T-cell (primary cell): ENCODE results near the gene ARHGAP6. TPM values are rescaled to one million over a fixed set of nuclear protein-coding genes. Genes with fewer than 3 reads are reported as not detected.

Experiments
- ATAC-seq, 4 experiments: fragments of 200-7000 bp in 3 of 4; fragments of 150-1000 bp in 1 of 4; cut with Tn5 transposase; replicated peaks in 1 of 4; 1 replicate in 3 of 4; 2 replicates in 1 of 4; pipeline ENCODE4 v1.10.0; 2021; ENCODE audit warnings: moderate library complexity in 3 of 4, mild to moderate bottlenecking in 2 of 4, moderate number of reproducible peaks in 1 of 4
- CTCF ChIA-PET, 2 donors: fragments of 300-600 bp; sonication (Branson Sonifier 250); formaldehyde crosslinking; loops; one replicate each; lab custom pipeline; 2022; ENCODE audit warnings: antibody characterized with exemption in 2 of 2; lab: Charles Lee
- POLR2A ChIA-PET, 2 donors: fragments of 300-600 bp; sonication (Branson Sonifier 250); formaldehyde crosslinking; loops; one replicate each; lab custom pipeline; 2022; ENCODE audit warnings: antibody characterized with exemption in 2 of 2; lab: Charles Lee
- DNase-seq, 35 experiments: peaks; one replicate each; pipeline versions ENCODE4 v3.0.0 to v3.0.0-alpha.2; 2013 to 2023
- H3K27ac ChIP-seq: one replicate; pipeline ENCODE4 v1.5.1; 2013; ENCODE audit warnings: low read length
- H3K27me3 ChIP-seq, 2 experiments: replicated peaks in 1 of 2; 1 replicate in 1 of 2; 2 replicates in 1 of 2; pipeline versions ENCODE4 v1.6.1 to v1.7.0; 2013; ENCODE audit warnings: low read length in 1 of 2, mixed read lengths in 1 of 2; ENCODE audit not compliant: control insufficient read depth in 2 of 2, insufficient read depth in 2 of 2; ENCODE audit errors: extremely low read depth in 1 of 2
- H3K36me3 ChIP-seq, 2 donors: 1 replicate in 1 of 2; 2 replicates in 1 of 2; pipeline versions ENCODE4 v1.6.1 to v1.7.0; 2013; ENCODE audit warnings: low read length in 1 of 2; ENCODE audit not compliant: control insufficient read depth in 2 of 2, insufficient read depth in 1 of 2; ENCODE audit errors: extremely low read depth in 1 of 2
- H3K4me1 ChIP-seq, 2 experiments: 1 replicate in 1 of 2; 2 replicates in 1 of 2; pipeline versions ENCODE4 v1.6.1 to v1.7.0; 2013; ENCODE audit warnings: low read length in 2 of 2, mixed read lengths in 1 of 2; ENCODE audit not compliant: insufficient read depth in 2 of 2, control insufficient read depth in 1 of 2; ENCODE audit errors: extremely low read depth in 1 of 2
- H3K4me3 ChIP-seq, 2 donors: 1 replicate in 1 of 2; 2 replicates in 1 of 2; pipeline versions ENCODE4 v1.5.1 to v1.7.0; 2013; ENCODE audit warnings: mild to moderate bottlenecking in 2 of 2, low read length in 1 of 2, moderate library complexity in 1 of 2; ENCODE audit not compliant: control insufficient read depth in 1 of 2; ENCODE audit errors: extremely low read depth in 1 of 2
- H3K9me3 ChIP-seq: 2 replicates; pipeline ENCODE4 v1.7.0; 2013
- H3K27ac Mint-ChIP-seq, 2 donors: one replicate each; pipeline ENCODE4 v1.8.0; 2020 to 2021; ENCODE audit warnings: mild to moderate bottlenecking in 2 of 2, mixed read lengths in 2 of 2
- H3K27me3 Mint-ChIP-seq, 2 donors: one replicate each; pipeline ENCODE4 v1.8.0; 2021 to 2022; ENCODE audit warnings: mixed read lengths in 2 of 2
- H3K36me3 Mint-ChIP-seq: one replicate; pipeline ENCODE4 v1.8.0; 2021; ENCODE audit warnings: mixed read lengths
- H3K4me1 Mint-ChIP-seq, 3 donors: one replicate each; pipeline ENCODE4 v1.8.0; 2020 to 2022; ENCODE audit warnings: mixed read lengths in 3 of 3, mild to moderate bottlenecking in 1 of 3
- H3K4me3 Mint-ChIP-seq, 3 donors: one replicate each; pipeline ENCODE4 v1.8.0; 2020 to 2022; ENCODE audit warnings: mild to moderate bottlenecking in 3 of 3, mixed read lengths in 3 of 3, moderate library complexity in 3 of 3
- H3K9me3 Mint-ChIP-seq, 3 donors: one replicate each; pipeline ENCODE4 v1.8.0; 2020 to 2022; ENCODE audit warnings: mixed read lengths in 3 of 3
- WGBS: methylation state at CpG from one replicate; pipeline ENCODE4 v1.1.5; 2013; ENCODE audit warnings: missing lambda C conversion rate; ENCODE audit not compliant: insufficient coverage; 5-methylcytosine and 5-hydroxymethylcytosine counted together
- total RNA-seq, 35 experiments: library from RNA in 6 of 35; stranded (reverse) in 6 of 35; fragments of 120-200 nt in 1 of 35; gene quantifications; one replicate each; pipeline versions ENCODE4 v1.2.1 to v1.2.4 and lab custom pipeline; 2013 to 2026

ARHGAP6 gene
- total RNA-seq, 5 donors from 2014 or later (not counting 1 experiment from before 2014, with no cell fraction given) = 0.09 to 0.13 (median 0.12) TPM; not detected in 2

- Mint-ChIP-seq H3K9me3 (no peaks in the 10 kb centered on the region), H3K36me3 (peaks cover 5% of the 10 kb centered on the region), H3K4me3 (no peak overlapping the region), H3K27ac (no peak overlapping the region), H3K27me3 (peaks cover 0 to 10% of the 10 kb centered on the region in 2 donors), H3K4me1 (no peaks in the 10 kb centered on the region)
- H3K27me3 ChIP-seq = no peaks in the 10 kb centered on the region
- ChIA-PET POLR2A (no interaction called here), CTCF (no interaction called here)
- ATAC-seq = no peak
- H3K36me3 ChIP-seq = no peaks in the 10 kb centered on the region
- H3K4me3 ChIP-seq = no peak overlapping the region
- DNase-seq = no peak
- WGBS = no CpG with 5 or more reads among the region's 2 CpGs
- H3K27ac ChIP-seq = no peak overlapping the region
- H3K4me1 ChIP-seq = no peaks in the 10 kb centered on the region
- H3K9me3 ChIP-seq = no peaks in the 10 kb centered on the region
Measured at GRCh38 chrX:11103751-11104150, 562.0 kb downstream of the ARHGAP6 start.

GRCh38 chrX:11103006-11103405 lies 562.7 kb downstream of the ARHGAP6 start:
- POLR2A ChIA-PET = interaction anchor here in 1 of 2 donors (0.6 kb wide), 1 partner anchor 1538 kb away, joined by 3 read pairs; no protein-coding TSS in a partner anchor
- no peak overlapping the region for H3K27ac Mint-ChIP-seq
- peaks cover 5% of the 10 kb centered on the region for H3K36me3 Mint-ChIP-seq
- no peak overlapping the region for H3K4me3 ChIP-seq
- no peaks in the 10 kb centered on the region for H3K9me3 ChIP-seq
- H3K4me1 Mint-ChIP-seq = no peaks in the 10 kb centered on the region
- H3K27ac ChIP-seq = no peak overlapping the region
- H3K27me3 ChIP-seq = no peaks in the 10 kb centered on the region
- DNase-seq (no peak), ATAC-seq (no peak)
- no peaks in the 10 kb centered on the region for H3K9me3 Mint-ChIP-seq
- H3K4me3 Mint-ChIP-seq = no peak overlapping the region
- H3K4me1 ChIP-seq = no peaks in the 10 kb centered on the region
- no CpG with 5 or more reads among the region's 3 CpGs for WGBS
- peaks cover 0 to 10% of the 10 kb centered on the region in 2 donors for H3K27me3 Mint-ChIP-seq
- CTCF ChIA-PET = no interaction called here
- no peaks in the 10 kb centered on the region for H3K36me3 ChIP-seq

DNA sequence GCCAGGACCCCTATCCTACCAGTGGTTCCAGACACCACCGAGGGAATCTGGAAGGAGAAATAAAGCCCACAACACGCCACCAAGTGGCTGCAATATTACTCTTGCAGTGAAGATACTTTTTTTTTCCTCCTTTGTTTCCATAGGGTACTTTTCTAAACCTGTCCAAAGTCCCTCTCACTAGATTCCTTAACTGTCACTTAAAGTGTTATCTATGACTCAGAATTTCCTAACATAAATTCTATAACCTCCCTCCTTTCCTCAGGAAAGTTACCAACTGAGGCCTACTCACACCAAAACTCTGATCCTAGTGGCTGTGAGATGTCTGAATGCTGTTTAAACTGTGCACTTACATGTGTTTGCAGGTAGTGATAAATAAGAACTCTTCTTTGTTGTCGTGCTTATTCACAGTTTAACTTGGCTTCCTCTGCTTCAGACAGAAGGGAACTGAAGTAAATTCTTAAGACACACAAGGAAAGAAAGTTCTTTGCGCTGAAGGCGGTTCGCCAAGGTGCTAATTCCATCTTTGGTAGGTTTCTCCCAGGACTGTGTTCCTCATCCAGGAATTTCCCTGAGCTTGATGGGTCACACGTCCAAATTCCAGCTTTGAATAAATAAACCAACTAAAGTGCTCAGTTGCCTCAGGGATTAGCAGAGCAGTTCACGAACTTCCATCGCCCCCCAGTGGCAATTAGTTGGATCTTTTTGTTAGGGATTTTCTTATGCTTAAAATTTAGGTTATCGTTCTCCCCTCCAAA lies 565.3 kb downstream of the ARHGAP6 start:
- no peaks in the 10 kb centered on the region for H3K36me3 ChIP-seq
- no peaks in the 10 kb centered on the region for H3K9me3 Mint-ChIP-seq
- no peaks in the 10 kb centered on the region for H3K9me3 ChIP-seq
- POLR2A ChIA-PET = no interaction called here
- no peak for ATAC-seq
- no peaks in the 10 kb centered on the region for H3K4me1 Mint-ChIP-seq
- H3K36me3 Mint-ChIP-seq = peaks cover 3% of the 10 kb centered on the region
- H3K27me3 Mint-ChIP-seq = peaks cover 0 to 3% of the 10 kb centered on the region in 2 donors
- H3K4me1 ChIP-seq = no peaks in the 10 kb centered on the region
- H3K27ac Mint-ChIP-seq = no peak overlapping the region
- 100% methylated on average over 1 of the region's 10 CpGs for WGBS
- H3K27me3 ChIP-seq = no peaks in the 10 kb centered on the region
- H3K4me3 Mint-ChIP-seq = no peak overlapping the region
- H3K27ac ChIP-seq = no peak overlapping the region
- H3K4me3 ChIP-seq = no peak overlapping the region
- CTCF ChIA-PET = no interaction called here
- DNase-seq = no peak

- Mint-ChIP-seq H3K9me3 (no peaks in the 10 kb centered on the region), H3K36me3 (peaks cover 3% of the 10 kb centered on the region), H3K4me3 (no peak overlapping the region), H3K27ac (no peak overlapping the region), H3K4me1 (no peaks in the 10 kb centered on the region), H3K27me3 (peaks cover 0 to 3% of the 10 kb centered on the region in 2 donors)
- CTCF ChIA-PET = no interaction called here
- ATAC-seq (no peak), DNase-seq (no peak)
- Histone ChIP-seq H3K9me3 (no peaks in the 10 kb centered on the region), H3K27ac (no peak overlapping the region), H3K4me1 (no peaks in the 10 kb centered on the region), H3K27me3 (no peaks in the 10 kb centered on the region), H3K4me3 (no peak overlapping the region), H3K36me3 (no peaks in the 10 kb centered on the region)
- POLR2A ChIA-PET = no interaction called here
Measured at GRCh38 chrX:11099465-11099864, 566.3 kb downstream of the ARHGAP6 start.

GRCh38 chrX:11097933-11098332 lies 567.8 kb downstream of the ARHGAP6 start:
- Mint-ChIP-seq H3K9me3 (no peaks in the 10 kb centered on the region), H3K27me3 (peaks cover 0 to 3% of the 10 kb centered on the region in 2 donors), H3K27ac (no peak overlapping the region), H3K4me3 (no peak overlapping the region), H3K4me1 (no peaks in the 10 kb centered on the region), H3K36me3 (peaks cover 3% of the 10 kb centered on the region)
- H3K27ac ChIP-seq = no peak overlapping the region
- H3K4me1 ChIP-seq = no peaks in the 10 kb centered on the region
- H3K4me3 ChIP-seq = no peak overlapping the region
- no peaks in the 10 kb centered on the region for H3K36me3 ChIP-seq
- no peaks in the 10 kb centered on the region for H3K27me3 ChIP-seq
- CTCF ChIA-PET = no interaction called here
- POLR2A ChIA-PET = no interaction called here
- no peaks in the 10 kb centered on the region for H3K9me3 ChIP-seq
- no peak for DNase-seq
- no peak for ATAC-seq

- no peaks in the 10 kb centered on the region for H3K4me1 Mint-ChIP-seq
- H3K27me3 ChIP-seq = no peaks in the 10 kb centered on the region
- H3K36me3 ChIP-seq = no peaks in the 10 kb centered on the region
- peaks cover 4% of the 10 kb centered on the region for H3K36me3 Mint-ChIP-seq
- no peak for ATAC-seq
- peaks cover 13 to 16% (median 15%) of the 10 kb centered on the region in 3 donors for H3K9me3 Mint-ChIP-seq
- no CpG with 5 or more reads among the region's 1 CpG for WGBS
- no peak overlapping the region for H3K27ac Mint-ChIP-seq
- no peak for DNase-seq
- no peak overlapping the region for H3K27ac ChIP-seq
- H3K4me1 ChIP-seq = no peaks in the 10 kb centered on the region
- no peaks in the 10 kb centered on the region for H3K27me3 Mint-ChIP-seq
- CTCF ChIA-PET = no interaction called here
- H3K9me3 ChIP-seq = no peaks in the 10 kb centered on the region
- H3K4me3 Mint-ChIP-seq = no peak overlapping the region
- POLR2A ChIA-PET = no interaction called here
- no peak overlapping the region for H3K4me3 ChIP-seq
Measured at GRCh38 chrX:11089802-11090201, 575.9 kb downstream of the ARHGAP6 start.
